ENCODE data around the gene AVPI1.

Gene AVPI1

GRCh38 chr10:97686962-97687784, at the start of gene AVPI1:
AVPI1 (minus strand) TSS chr10:97687241; CDS start chr10:97679905, 7,336 bp downstream.
- Histone ChIP-seq H3K27me3 (ENCODE audit: low read length) (no peaks in the 10 kb centered on the region), H3K9me2 (replicated peaks; ENCODE audit: insufficient read depth, low read length) (no peaks in the 10 kb centered on the region)

GRCh38 chr10:97736403-97736901, 49.4 kb upstream of the AVPI1 start:
- Histone ChIP-seq H3K79me2 (ENCODE audit: insufficient read depth, low read length) (peaks cover 29% of the 10 kb centered on the region), H3K27ac (ENCODE audit: low read depth, low read length) (peak overlapping the region; percentile 27), H3K4me3 (ENCODE audit: insufficient read depth, low read length, poor library complexity, severe bottlenecking) (peak overlapping the region; percentile 77), H3F3A (ENCODE audit: insufficient read depth) (no peaks in the 10 kb centered on the region), H3K27me3 (ENCODE audit: low read length) (no peaks in the 10 kb centered on the region), H2AFZ (ENCODE audit: low read depth, low read length, severe bottlenecking) (peak overlapping the region; percentile 77), H3K9me2 (replicated peaks; ENCODE audit: insufficient read depth, low read length) (no peaks in the 10 kb centered on the region), H3K9me3 (ENCODE audit: insufficient read depth, low read length) (no peaks in the 10 kb centered on the region), H4K20me1 (ENCODE audit: low read depth, low read length) (no peaks in the 10 kb centered on the region), H3K36me3 (ENCODE audit: low read length) (0 out of 2 replicates have a peak, but pooled peaks cover 6% of the 10 kb centered on the region), H3K4me2 (ENCODE audit: low read depth, low read length, poor library complexity, severe bottlenecking) (peak overlapping the region; percentile 50), H3K9ac (ENCODE audit: low read length) (peak overlapping the region; percentile 88)
- TF ChIP-seq EZH2phosphoT487 (conservative IDR thresholded peaks at IDR 0.05; ENCODE audit: low read length), result no peak
- no peak for TF ChIP-seq CTCF (IDR thresholded peaks at IDR 0.05; ENCODE audit: insufficient read depth, low read length, poor library complexity, severe bottlenecking)

More at GRCh38 chr10:97686962-97687784, at the start of gene AVPI1:
- TF ChIP-seq EZH2phosphoT487 (conservative IDR thresholded peaks at IDR 0.05; ENCODE audit: low read length) (no peak), CTCF (IDR thresholded peaks at IDR 0.05; ENCODE audit: insufficient read depth, low read length, poor library complexity, severe bottlenecking) (no peak)
- H3K9me3 ChIP-seq (ENCODE audit: insufficient read depth, low read length), result no peaks in the 10 kb centered on the region
- no peak within 1 kb of the TSS for H3K27ac ChIP-seq (ENCODE audit: low read depth, low read length)
- H2AFZ ChIP-seq (ENCODE audit: low read depth, low read length, severe bottlenecking), result peak within 1 kb of the TSS; percentile 86
- H3K4me3 ChIP-seq (ENCODE audit: insufficient read depth, low read length, poor library complexity, severe bottlenecking), result peak within 1 kb of the TSS; percentile 57
- H3K36me3 ChIP-seq (ENCODE audit: low read length), result no peaks in the 10 kb centered on the region
- H3K9ac ChIP-seq (ENCODE audit: low read length), result peak within 1 kb of the TSS; percentile 57
- peaks cover 9% of the 10 kb centered on the region; the same call in 1 of the 2 replicates for H3F3A ChIP-seq (ENCODE audit: insufficient read depth)
- H3K4me2 ChIP-seq (ENCODE audit: low read depth, low read length, poor library complexity, severe bottlenecking), result peak within 1 kb of the TSS; percentile 63
- no peaks in the 10 kb centered on the region for H3K79me2 ChIP-seq (ENCODE audit: insufficient read depth, low read length)
- H4K20me1 ChIP-seq (ENCODE audit: low read depth, low read length), result no peaks in the 10 kb centered on the region

- Histone ChIP-seq H2AFZ (ENCODE audit: low read depth, low read length, severe bottlenecking) (no peak overlapping the region), H3K9ac (ENCODE audit: low read length) (no peak overlapping the region), H3F3A (ENCODE audit: insufficient read depth) (no peaks in the 10 kb centered on the region), H3K79me2 (ENCODE audit: insufficient read depth, low read length) (peaks cover 17% of the 10 kb centered on the region), H3K36me3 (ENCODE audit: low read length) (no peaks in the 10 kb centered on the region), H4K20me1 (ENCODE audit: low read depth, low read length) (no peaks in the 10 kb centered on the region), H3K27me3 (ENCODE audit: low read length) (no peaks in the 10 kb centered on the region), H3K27ac (ENCODE audit: low read depth, low read length) (no peak overlapping the region), H3K9me2 (replicated peaks; ENCODE audit: insufficient read depth, low read length) (no peaks in the 10 kb centered on the region), H3K4me2 (ENCODE audit: low read depth, low read length, poor library complexity, severe bottlenecking) (no peak overlapping the region), H3K9me3 (ENCODE audit: insufficient read depth, low read length) (no peaks in the 10 kb centered on the region), H3K4me3 (ENCODE audit: insufficient read depth, low read length, poor library complexity, severe bottlenecking) (no peak overlapping the region)
- no peak for TF ChIP-seq CTCF (IDR thresholded peaks at IDR 0.05; ENCODE audit: insufficient read depth, low read length, poor library complexity, severe bottlenecking)
- no peak for TF ChIP-seq EZH2phosphoT487 (conservative IDR thresholded peaks at IDR 0.05; ENCODE audit: low read length)
Observed at GRCh38 chr10:97734021-97734420, 47.0 kb upstream of the AVPI1 start.
